K562 (cell line): ENCODE data around the gene GPR42. TPM values are rescaled to one million over a fixed set of nuclear protein-coding genes. Genes with fewer than 3 reads are reported as not detected.

Source experiments
- ATAC-seq: fragments of 200-7000 bp; cut with Tn5 transposase; 3 replicates; pipeline ENCODE4 v1.9.1; 2020; ENCODE audit warnings: moderate library complexity
- BruUV-seq: library from RNA; stranded (reverse); fragments of 400-500 nt; replicated peaks from 2 replicates; lab custom pipeline; 2021; lab: Mats Ljungman, UMichigan
- CTCF ChIA-PET: fragments of 300-600 bp; formaldehyde crosslinking; extraction: SDS; loops from one replicate; lab custom pipeline; 2021; ENCODE audit warnings: low intra/inter-chr PET ratio; lab: Yijun Ruan, JAX
- POLR2A ChIA-PET: fragments of 300-600, 350-650 bp; sonication (Branson Sonifier 250); formaldehyde crosslinking; extraction: SDS; loops from one replicate; lab custom pipeline; 2021; ENCODE audit warnings: antibody characterized with exemption, inconsistent platforms; lab: Yijun Ruan, JAX
- DNase-seq, 4 experiments: peaks; one replicate each; pipeline versions ENCODE4 v3.0.0 to v3.0.0-alpha.2; 2011 to 2018; ENCODE audit warnings: low spot score in 3 of 4, mixed read lengths in 3 of 4; ENCODE audit errors: extremely low read depth in 1 of 4
- FAIRE-seq: peaks from 2 replicates; lab custom pipeline; 2011; peaks lifted over from hg19 to GRCh38; lab: Jason Lieb, UNC
- H2AFZ ChIP-seq: 2 replicates; pipeline ENCODE4 v1.6.0; 2011; ENCODE audit warnings: low read depth, low read length, control low read depth, inconsistent platforms
- H3K27ac ChIP-seq: fragments of 200-600 bp; 3 replicates; pipeline ENCODE4 v1.8.0; 2011; ENCODE audit warnings: low read depth, mild to moderate bottlenecking, control low read depth, inconsistent platforms, low read length, moderate library complexity, mixed read lengths; ENCODE audit errors: extremely low read depth
- H3K27me3 ChIP-seq, 2 experiments: fragments of 300-600 bp in 1 of 2; 2 replicates in 1 of 2; 3 replicates in 1 of 2; pipeline versions ENCODE4 v1.6.0 to v1.8.0; 2011; ENCODE audit warnings: inconsistent platforms in 2 of 2, low read length in 2 of 2, mild to moderate bottlenecking in 1 of 2, mixed read lengths in 1 of 2, moderate library complexity in 1 of 2; ENCODE audit not compliant: control insufficient read depth in 2 of 2, insufficient read depth in 2 of 2
- H3K36me3 ChIP-seq: fragments of 300-600 bp; 3 replicates; pipeline ENCODE4 v1.8.0; 2011; ENCODE audit warnings: mild to moderate bottlenecking, low read length, inconsistent platforms; ENCODE audit not compliant: control insufficient read depth, insufficient read depth
- H3K4me1 ChIP-seq, 2 experiments: fragments of 200-600 bp in 1 of 2; replicated peaks in 1 of 2; 2 replicates in 1 of 2; 3 replicates in 1 of 2; pipeline versions ENCODE4 v1.5.1 to v1.8.0; 2011; ENCODE audit warnings: inconsistent platforms in 2 of 2, low read length in 2 of 2, mild to moderate bottlenecking in 1 of 2, mixed read lengths in 1 of 2, moderate library complexity in 1 of 2; ENCODE audit not compliant: control insufficient read depth in 2 of 2, insufficient read depth in 2 of 2
- H3K4me2 ChIP-seq: 2 replicates; pipeline ENCODE4 v1.6.1; 2011; ENCODE audit warnings: low read length, control low read depth, inconsistent platforms, mixed read lengths; ENCODE audit not compliant: insufficient read depth
- H3K4me3 ChIP-seq: fragments of 200-600 bp; sonication (generic), shearing (Covaris generic); 2 replicates; pipeline ENCODE4 v1.5.1; 2016; ENCODE audit warnings: control low read depth, inconsistent platforms
- H3K79me2 ChIP-seq: fragments of 200-600 bp; 3 replicates; pipeline ENCODE4 v1.8.0; 2011; ENCODE audit warnings: low read length, inconsistent platforms; ENCODE audit not compliant: control insufficient read depth, insufficient read depth
- H3K9ac ChIP-seq, 2 experiments: 2 replicates each; pipeline versions ENCODE4 v1.6.0 to v1.6.1; 2011; ENCODE audit warnings: low read depth in 2 of 2, low read length in 2 of 2, control low read depth in 1 of 2, inconsistent platforms in 1 of 2, mild to moderate bottlenecking in 1 of 2, mixed read lengths in 1 of 2; ENCODE audit not compliant: insufficient read depth in 1 of 2
- H3K9me1 ChIP-seq: one replicate; pipeline ENCODE4 v1.6.0; 2011; ENCODE audit warnings: inconsistent platforms, mild to moderate bottlenecking, low read length, moderate library complexity; ENCODE audit not compliant: control insufficient read depth, insufficient read depth
- H3K9me3 ChIP-seq: replicated peaks from 2 replicates; pipeline ENCODE4 v1.5.1; 2011; ENCODE audit warnings: low read depth, low read length, inconsistent platforms; ENCODE audit not compliant: control insufficient read depth, insufficient read depth
- H4K20me1 ChIP-seq: replicated peaks from 2 replicates; pipeline ENCODE4 v1.6.1; 2011; ENCODE audit warnings: low read length, inconsistent platforms, mixed read lengths; ENCODE audit not compliant: control insufficient read depth, insufficient read depth
- CEBPG ChIP-seq, 3 experiments: fragments of 200-800 bp in 1 of 3; sonication (Bioruptor generic) in 1 of 3; sonication (generic) in 1 of 3; formaldehyde crosslinking in 1 of 3; IDR thresholded peaks in 2 of 3; conservative IDR thresholded peaks in 1 of 3; 2 replicates each; pipeline versions ENCODE4 v1.6.1 to v1.8.0; 2016 to 2022; ENCODE audit warnings: missing compliant biosample characterization in 2 of 3, missing genetic modification characterization in 2 of 3, mild to moderate bottlenecking in 1 of 3, missing genetic modification reagents in 1 of 3
- ETV6 ChIP-seq, 3 experiments: fragments of 150-350 bp in 1 of 3; sonication (generic) in 1 of 3; formaldehyde crosslinking in 1 of 3; IDR thresholded peaks; 2 replicates each; pipeline versions ENCODE4 v1.6.1 to v1.8.0; 2014 to 2022; ENCODE audit warnings: borderline replicate concordance in 2 of 3, low read depth in 2 of 3, antibody characterized with exemption in 1 of 3, low read length in 1 of 3, mild to moderate bottlenecking in 1 of 3, missing genetic modification reagents in 1 of 3
- MYC ChIP-seq, 2 experiments: fragments of 250-450 bp in 1 of 2; sonication (Bioruptor Pico) in 1 of 2; IDR thresholded peaks; 2 replicates each; pipeline versions ENCODE4 v1.5.1 to v1.6.1; 2012 to 2021; ENCODE audit warnings: low read depth in 2 of 2, borderline replicate concordance in 1 of 2, improper control_type of control experiment in 1 of 2, low read length in 1 of 2, mild to moderate bottlenecking in 1 of 2, moderate library complexity in 1 of 2
- NFYB ChIP-seq: IDR thresholded peaks from 2 replicates; pipeline ENCODE4 v1.6.1; 2011; ENCODE audit warnings: mild to moderate bottlenecking, moderate library complexity; ENCODE audit not compliant: insufficient read length; ENCODE audit errors: extremely low read depth
- NR4A1 ChIP-seq, 2 experiments: fragments of 250-450 bp in 1 of 2; fragments of 450-650 bp in 1 of 2; sonication (Bioruptor Pico) in 1 of 2; IDR thresholded peaks; 2 replicates each; pipeline versions ENCODE4 v1.4.0 to v1.6.1; 2016 to 2020; ENCODE audit warnings: mild to moderate bottlenecking in 2 of 2, missing compliant biosample characterization in 1 of 2, missing genetic modification characterization in 1 of 2, moderate library complexity in 1 of 2
- PPARD ChIP-seq: fragments of 250-450 bp; sonication (Bioruptor Pico); IDR thresholded peaks from 2 replicates; pipeline ENCODE4 v1.8.0; 2022; ENCODE audit warnings: inconsistent platforms, mild to moderate bottlenecking, moderate library complexity
- RAD21 ChIP-seq, 2 experiments: fragments of 250-450 bp in 1 of 2; fragments of 450-650 bp in 1 of 2; sonication (Bioruptor Pico) in 1 of 2; formaldehyde crosslinking in 1 of 2; IDR thresholded peaks in 1 of 2; conservative IDR thresholded peaks in 1 of 2; 2 replicates each; pipeline versions ENCODE4 v1.4.0 to v1.8.0; 2020 to 2022; ENCODE audit warnings: mild to moderate bottlenecking in 2 of 2, moderate library complexity in 1 of 2
- RAD51 ChIP-seq: fragments of 450-650 bp; IDR thresholded peaks from 2 replicates; pipeline ENCODE4 v1.7.1; 2016; ENCODE audit warnings: low read depth, mild to moderate bottlenecking, borderline replicate concordance
- WGBS: fragments of 100-300 bp; shearing (Covaris generic); methylation state at CpG from one replicate; pipeline ENCODE4 v1.1.6; 2016; ENCODE audit warnings: low coverage, mixed read lengths; ENCODE audit not compliant: insufficient coverage; ENCODE audit errors: missing lambda C conversion rate; 5-methylcytosine and 5-hydroxymethylcytosine counted together
- in situ Hi-C: fragments of 300-500 bp; cut with MboI; formaldehyde crosslinking; loops from 4 replicates; pipeline ENCODE4 v1.15.0; 2018; ENCODE audit warnings: inconsistent platforms, mixed read lengths
- intact Hi-C: fragments of 100-400 bp; cut with micrococcal nuclease; formaldehyde crosslinking; loops from 2 replicates; pipeline ENCODE4 v1.14.2; 2022
- polyA plus RNA-seq, 8 experiments: library from polyadenylated mRNA; depleted of rRNA in 4 of 8; stranded (reverse) in 5 of 8; unstranded in 3 of 8; fragments of >200 nt; fragmentation: Nextera tagmentation in 2 of 8; fragmentation: Illumina TruSeq in 1 of 8; extraction: Ambion mirVana in 2 of 8; extraction: Trizol in 1 of 8; gene quantifications; 2 replicates each; pipeline versions ENCODE4 v1.2.1 to v1.2.3, GENCODE V29; 2011 to 2014; ENCODE audit warnings: inconsistent platforms in 1 of 8, missing spikeins in 1 of 8
- total RNA-seq, 7 experiments: library from RNA; depleted of rRNA in 6 of 7; stranded (reverse); fragments of >200 nt in 6 of 7; fragmentation: Illumina TruSeq in 2 of 7; extraction: Trizol in 2 of 7; gene quantifications; 2 replicates each; pipeline versions ENCODE4 v1.2.1 to v1.2.3, GENCODE V29; 2011 to 2021; ENCODE audit warnings: low replicate concordance in 1 of 7
- TF ChIP-seq, protein P1 (sequence below): sonication (generic); formaldehyde crosslinking; IDR thresholded peaks from 2 replicates; pipeline ENCODE4 v1.5.0; 2020; ENCODE audit warnings: missing genetic modification reagents
- TF ChIP-seq, protein P2 (sequence below), 2 experiments: IDR thresholded peaks in 1 of 2; conservative IDR thresholded peaks in 1 of 2; 2 replicates each; pipeline ENCODE4 v1.6.1; 2016; ENCODE audit warnings: low read depth in 2 of 2, mild to moderate bottlenecking in 1 of 2, missing compliant biosample characterization in 1 of 2, missing genetic modification characterization in 1 of 2, moderate library complexity in 1 of 2
- TF ChIP-seq, protein P3 (sequence below): sonication (generic); formaldehyde crosslinking; IDR thresholded peaks from 2 replicates; pipeline ENCODE4 v1.9.0; 2022; ENCODE audit warnings: mild to moderate bottlenecking, missing genetic modification reagents

The GPR42 gene
- total and polyA plus RNA-seq, 9 of the 15 experiments (the other 6 are each of a cell fraction or from before 2014, with no cell fraction given) = not detected

DNA sequence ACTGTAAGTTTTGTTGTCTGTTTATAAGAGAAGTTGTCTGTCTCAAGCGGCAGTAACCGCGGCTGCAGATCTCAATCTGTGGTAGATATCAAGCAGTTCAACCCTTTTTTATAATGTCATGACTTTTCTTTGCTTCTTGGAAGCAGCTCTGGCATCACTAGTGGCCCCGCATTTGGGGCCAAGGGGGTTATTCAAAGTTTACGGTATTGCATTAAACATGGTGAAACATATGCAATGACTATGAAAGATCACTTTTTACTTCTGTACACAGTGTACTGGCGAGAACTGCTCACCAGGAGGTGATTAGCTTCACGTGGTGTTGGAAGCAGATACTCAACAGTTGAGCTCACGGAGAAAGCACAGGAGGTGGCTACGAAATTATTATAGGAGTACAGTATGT is 17.2 kb upstream of the GPR42 start:
- H3K4me2 ChIP-seq = no peak overlapping the region
- in situ Hi-C loops (no loop called here), intact Hi-C loops (no loop called here)
- ChIA-PET POLR2A (interaction anchor here (0.8 to 1.2 kb wide), 3 partner anchors 21 to 195 kb away, joined by 3 to 4 read pairs (median 3); no protein-coding TSS in a partner anchor), CTCF (interaction anchor here (0.6 to 2.7 kb wide), 6 partner anchors 73 to 239 kb away, joined by 3 to 34 read pairs (median 5); no protein-coding TSS in a partner anchor)
- H2AFZ ChIP-seq = peak overlapping the region; percentile 29; the same call in 1 of the 2 replicates
- H3K9me3 ChIP-seq = no peaks in the 10 kb centered on the region
- no peaks in the 10 kb centered on the region for H3K79me2 ChIP-seq
- H3K9ac ChIP-seq = no peak overlapping the region
- H3K36me3 ChIP-seq = no peaks in the 10 kb centered on the region
- no peaks in the 10 kb centered on the region for H4K20me1 ChIP-seq
- no TSS peak for BruUV-seq
- H3K27ac ChIP-seq = no peak overlapping the region
- peaks cover 3 to 7% of the 10 kb centered on the region in 2 experiments; a peak in 3 of 5 replicates for H3K27me3 ChIP-seq
- 5% methylated on average over 9 of the region's 9 CpGs for WGBS
- no peak overlapping the region for H3K4me3 ChIP-seq
- no peak for FAIRE-seq
- peak; percentile 46 for ATAC-seq
- H3K4me1 ChIP-seq = peaks cover 5 to 28% of the 10 kb centered on the region in 2 experiments; a peak in 4 of 5 replicates
- DNase-seq = peak in 2 of 4 experiments; percentile 7 to 24
- H3K9me1 ChIP-seq = no peaks in the 10 kb centered on the region
- TF ChIP-seq, protein P1, sequence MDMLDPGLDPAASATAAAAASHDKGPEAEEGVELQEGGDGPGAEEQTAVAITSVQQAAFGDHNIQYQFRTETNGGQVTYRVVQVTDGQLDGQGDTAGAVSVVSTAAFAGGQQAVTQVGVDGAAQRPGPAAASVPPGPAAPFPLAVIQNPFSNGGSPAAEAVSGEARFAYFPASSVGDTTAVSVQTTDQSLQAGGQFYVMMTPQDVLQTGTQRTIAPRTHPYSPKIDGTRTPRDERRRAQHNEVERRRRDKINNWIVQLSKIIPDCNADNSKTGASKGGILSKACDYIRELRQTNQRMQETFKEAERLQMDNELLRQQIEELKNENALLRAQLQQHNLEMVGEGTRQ (CRISPR knock-in tag) = 0 out of 2 replicates have a peak, but pooled peaks have one; percentile 27
- TF ChIP-seq NR4A1 (CRISPR knock-in tag; IDR thresholded peaks at IDR 0.05) (no peak), NR4A1 (tag; IDR thresholded peaks at IDR 0.05) (0 out of 2 replicates have a peak, but pooled peaks have one; percentile 20), RAD51 (0 out of 2 replicates have a peak, but pooled peaks have one; percentile 19), MYC (IDR thresholded peaks at IDR 0.05; ENCODE audit: low read depth, low read length) (peak; percentile 41; the same call in 1 of the 2 replicates), MYC (CRISPR knock-in tag; IDR thresholded peaks at IDR 0.05; ENCODE audit: borderline replicate concordance, low read depth) (no peak), ETV6 (IDR thresholded peaks at IDR 0.05; ENCODE audit: borderline replicate concordance in 1 of 2, low read depth in 2 of 2, low read length in 1 of 2) (no peak), ETV6 (CRISPR knock-in tag; IDR thresholded peaks at IDR 0.05; ENCODE audit: borderline replicate concordance) (no peak), RAD21 (CRISPR knock-in tag; conservative IDR thresholded peaks at IDR 0.05 in 1 of 2, IDR thresholded peaks at IDR 0.05 in 1 of 2) (peak; percentile 34 to 42; a peak in 3 of 4 replicates), CEBPG (CRISPR knock-in tag; IDR thresholded peaks at IDR 0.05) (peak; percentile 49; the same call in 1 of the 2 replicates), CEBPG (tag; conservative IDR thresholded peaks at IDR 0.05 in 1 of 2, IDR thresholded peaks at IDR 0.05 in 1 of 2) (peak; percentile 11 to 37; a peak in 1 of 4 replicates), NFYB (no peak), PPARD (no peak)
- TF ChIP-seq, protein P2, sequence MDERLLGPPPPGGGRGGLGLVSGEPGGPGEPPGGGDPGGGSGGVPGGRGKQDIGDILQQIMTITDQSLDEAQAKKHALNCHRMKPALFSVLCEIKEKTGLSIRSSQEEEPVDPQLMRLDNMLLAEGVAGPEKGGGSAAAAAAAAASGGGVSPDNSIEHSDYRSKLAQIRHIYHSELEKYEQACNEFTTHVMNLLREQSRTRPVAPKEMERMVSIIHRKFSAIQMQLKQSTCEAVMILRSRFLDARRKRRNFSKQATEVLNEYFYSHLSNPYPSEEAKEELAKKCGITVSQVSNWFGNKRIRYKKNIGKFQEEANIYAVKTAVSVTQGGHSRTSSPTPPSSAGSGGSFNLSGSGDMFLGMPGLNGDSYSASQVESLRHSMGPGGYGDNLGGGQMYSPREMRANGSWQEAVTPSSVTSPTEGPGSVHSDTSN (CRISPR knock-in tag; IDR thresholded peaks at IDR 0.05; ENCODE audit: low read depth) = no peak
- TF ChIP-seq, protein P2 (tag; conservative IDR thresholded peaks at IDR 0.05; ENCODE audit: low read depth) = 0 out of 2 replicates have a peak, but pooled peaks have one; percentile 37
- TF ChIP-seq, protein P3, sequence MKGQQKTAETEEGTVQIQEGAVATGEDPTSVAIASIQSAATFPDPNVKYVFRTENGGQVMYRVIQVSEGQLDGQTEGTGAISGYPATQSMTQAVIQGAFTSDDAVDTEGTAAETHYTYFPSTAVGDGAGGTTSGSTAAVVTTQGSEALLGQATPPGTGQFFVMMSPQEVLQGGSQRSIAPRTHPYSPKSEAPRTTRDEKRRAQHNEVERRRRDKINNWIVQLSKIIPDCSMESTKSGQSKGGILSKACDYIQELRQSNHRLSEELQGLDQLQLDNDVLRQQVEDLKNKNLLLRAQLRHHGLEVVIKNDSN = peak; percentile 23; the same call in 1 of the 2 replicates
